Measurements from ENCODE around the gene EEFSEC. TPM values are rescaled to one million over a fixed set of nuclear protein-coding genes. Genes with fewer than 3 reads are reported as not detected.

Gene EEFSEC
- polyA plus RNA-seq, 1 donor (not counting 4 experiments of a cell fraction or from before 2014, with no cell fraction given), result 8.7 TPM

- Histone ChIP-seq H3K9me3 (ENCODE audit: control insufficient read depth, low read depth, low read length) (no peaks in the 10 kb centered on the region), H3K4me2 (ENCODE audit: control insufficient read depth, extremely low read depth, insufficient read depth, low read depth, low read length) (no peak overlapping the region), H3K27ac (ENCODE audit: control insufficient read depth, insufficient read depth, low read length) (no peak overlapping the region), H3K4me3 (ENCODE audit: control insufficient read depth in 2 of 3, extremely low read depth in 1 of 3, insufficient read depth in 2 of 3, low read depth in 1 of 3, low read length in 3 of 3) (no peak overlapping the region), H4K20me1 (ENCODE audit: control insufficient read depth, extremely low read depth, insufficient read depth, low read length) (peaks cover 1% of the 10 kb centered on the region), H2AFZ (ENCODE audit: control insufficient read depth, low read length) (no peak overlapping the region), H3K27me3 (ENCODE audit: control insufficient read depth, extremely low read depth, insufficient read depth, low read length) (no peaks in the 10 kb centered on the region), H3K9ac (ENCODE audit: control insufficient read depth, extremely low read depth, insufficient read depth, low read length) (no peak overlapping the region), H3K9me1 (ENCODE audit: control insufficient read depth, extremely low read depth, insufficient read depth, low read length) (no peaks in the 10 kb centered on the region), H3K36me3 (ENCODE audit: control insufficient read depth in 2 of 2, extremely low read depth in 1 of 2, insufficient read depth in 2 of 2, low read length in 2 of 2) (no peaks in the 10 kb centered on the region), H3K79me2 (ENCODE audit: control insufficient read depth, insufficient read depth, low read length) (no peaks in the 10 kb centered on the region), H3K4me1 (ENCODE audit: control insufficient read depth, extremely low read depth, insufficient read depth, low read length) (no peaks in the 10 kb centered on the region)
- no peak for FAIRE-seq
- no peak for DNase-seq (ENCODE audit: low read depth, low spot score)
- dilution Hi-C loops (cut with MboI; ENCODE audit: extremely low pct_ligation_motif_present, low sequenced_read_pairs), result no loop called here
- TF ChIP-seq EZH2 (IDR thresholded peaks at IDR 0.05; ENCODE audit: low read length), result no peak
- no peak for TF ChIP-seq CTCF (optimal IDR thresholded peaks at IDR 0.05 in 1 of 3, IDR thresholded peaks at IDR 0.05 in 1 of 3, conservative IDR thresholded peaks at IDR 0.05 in 1 of 3; ENCODE audit: extremely low read depth in 1 of 3, insufficient read depth in 2 of 3, low read length in 3 of 3)
Measured at GRCh38 chr3:128198313-128198712, 45.0 kb downstream of the EEFSEC start.

DNA sequence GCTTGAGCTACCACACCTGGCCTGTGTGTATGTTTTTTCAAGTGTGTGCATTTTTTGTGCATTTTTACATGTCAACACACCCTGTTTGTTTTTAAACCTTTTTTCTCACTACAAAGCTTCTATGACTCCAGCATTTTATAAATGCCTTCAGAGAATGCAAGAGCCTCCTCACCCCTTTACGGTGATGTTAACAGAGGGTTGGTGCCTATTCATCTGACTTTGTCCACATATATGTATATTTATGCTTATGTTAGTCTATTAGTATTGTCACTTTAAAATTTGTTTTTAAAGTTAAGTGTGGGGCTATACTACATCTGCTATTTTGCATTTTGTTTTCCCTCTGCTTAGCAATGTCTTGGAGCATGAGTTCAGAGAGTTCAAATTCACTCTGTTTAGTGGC lies 45.8 kb downstream of the EEFSEC start:
- Histone ChIP-seq H3K36me3 (ENCODE audit: control insufficient read depth in 2 of 2, extremely low read depth in 1 of 2, insufficient read depth in 2 of 2, low read length in 2 of 2) (no peaks in the 10 kb centered on the region), H3K79me2 (ENCODE audit: control insufficient read depth, insufficient read depth, low read length) (no peaks in the 10 kb centered on the region), H2AFZ (ENCODE audit: control insufficient read depth, low read length) (no peak overlapping the region), H3K27me3 (ENCODE audit: control insufficient read depth, extremely low read depth, insufficient read depth, low read length) (no peaks in the 10 kb centered on the region), H3K4me2 (ENCODE audit: control insufficient read depth, extremely low read depth, insufficient read depth, low read depth, low read length) (no peak overlapping the region), H4K20me1 (ENCODE audit: control insufficient read depth, extremely low read depth, insufficient read depth, low read length) (peaks cover 3% of the 10 kb centered on the region), H3K9me3 (ENCODE audit: control insufficient read depth, low read depth, low read length) (no peaks in the 10 kb centered on the region), H3K4me1 (ENCODE audit: control insufficient read depth, extremely low read depth, insufficient read depth, low read length) (no peaks in the 10 kb centered on the region), H3K4me3 (ENCODE audit: control insufficient read depth in 2 of 3, extremely low read depth in 1 of 3, insufficient read depth in 2 of 3, low read depth in 1 of 3, low read length in 3 of 3) (no peak overlapping the region), H3K27ac (ENCODE audit: control insufficient read depth, insufficient read depth, low read length) (no peak overlapping the region), H3K9ac (ENCODE audit: control insufficient read depth, extremely low read depth, insufficient read depth, low read length) (no peak overlapping the region), H3K9me1 (ENCODE audit: control insufficient read depth, extremely low read depth, insufficient read depth, low read length) (no peaks in the 10 kb centered on the region)
- TF ChIP-seq CTCF (optimal IDR thresholded peaks at IDR 0.05 in 1 of 3, IDR thresholded peaks at IDR 0.05 in 1 of 3, conservative IDR thresholded peaks at IDR 0.05 in 1 of 3; ENCODE audit: extremely low read depth in 1 of 3, insufficient read depth in 2 of 3, low read length in 3 of 3) (no peak), EZH2 (IDR thresholded peaks at IDR 0.05; ENCODE audit: low read length) (no peak)
- FAIRE-seq, result no peak
- dilution Hi-C loops (cut with MboI; ENCODE audit: extremely low pct_ligation_motif_present, low sequenced_read_pairs), result no loop called here
- DNase-seq (ENCODE audit: low read depth, low spot score), result no peak
